Glutamatergic neuron (in vitro differentiated cells): ENCODE data around the gene C1QTNF12. TPM values are rescaled to one million over a fixed set of nuclear protein-coding genes. Genes with fewer than 3 reads are reported as not detected.

Experiments
- DNase-seq: peaks from one replicate; pipeline ENCODE4 v3.0.0; 2022
- H3K27ac Mint-ChIP-seq: one replicate; pipeline ENCODE4 v1.8.0; 2020; ENCODE audit warnings: mild to moderate bottlenecking, mixed read lengths, inconsistent platforms; ENCODE audit not compliant: unreplicated experiment
- H3K27me3 Mint-ChIP-seq: one replicate; pipeline ENCODE4 v1.8.0; 2020; ENCODE audit warnings: mild to moderate bottlenecking, moderate library complexity, mixed read lengths, inconsistent platforms; ENCODE audit not compliant: unreplicated experiment
- H3K36me3 Mint-ChIP-seq: one replicate; pipeline ENCODE4 v1.8.0; 2020; ENCODE audit warnings: mild to moderate bottlenecking, mixed read lengths, inconsistent platforms; ENCODE audit not compliant: unreplicated experiment
- H3K4me1 Mint-ChIP-seq: one replicate; pipeline ENCODE4 v1.8.0; 2020; ENCODE audit warnings: mild to moderate bottlenecking, low read depth, mixed read lengths, inconsistent platforms; ENCODE audit not compliant: unreplicated experiment
- H3K4me3 Mint-ChIP-seq: one replicate; pipeline ENCODE4 v1.8.0; 2020; ENCODE audit warnings: mild to moderate bottlenecking, mixed read lengths, inconsistent platforms; ENCODE audit not compliant: unreplicated experiment
- H3K9me3 Mint-ChIP-seq: one replicate; pipeline ENCODE4 v1.8.0; 2020; ENCODE audit warnings: mild to moderate bottlenecking, moderate library complexity, mixed read lengths, inconsistent platforms; ENCODE audit not compliant: unreplicated experiment
- total RNA-seq: library from RNA; stranded (reverse); fragmentation: NEBNext Ultra II Directional; extraction: Animal tissue kit (Norgen Biotek cat#: 25700); gene quantifications from one replicate; pipeline ENCODE4 v1.2.1, GENCODE V29; 2021; ENCODE audit not compliant: unreplicated experiment
- TF ChIP-seq, protein P1 (sequence below): fragments of 200-600 bp; sonication (generic); IDR thresholded peaks from one replicate; pipeline ENCODE4 v1.5.0; 2021; ENCODE audit not compliant: partially characterized antibody, unreplicated experiment

C1QTNF12 gene
- total RNA-seq, 1 donor from 2014 or later, result 9.1 TPM

DNA sequence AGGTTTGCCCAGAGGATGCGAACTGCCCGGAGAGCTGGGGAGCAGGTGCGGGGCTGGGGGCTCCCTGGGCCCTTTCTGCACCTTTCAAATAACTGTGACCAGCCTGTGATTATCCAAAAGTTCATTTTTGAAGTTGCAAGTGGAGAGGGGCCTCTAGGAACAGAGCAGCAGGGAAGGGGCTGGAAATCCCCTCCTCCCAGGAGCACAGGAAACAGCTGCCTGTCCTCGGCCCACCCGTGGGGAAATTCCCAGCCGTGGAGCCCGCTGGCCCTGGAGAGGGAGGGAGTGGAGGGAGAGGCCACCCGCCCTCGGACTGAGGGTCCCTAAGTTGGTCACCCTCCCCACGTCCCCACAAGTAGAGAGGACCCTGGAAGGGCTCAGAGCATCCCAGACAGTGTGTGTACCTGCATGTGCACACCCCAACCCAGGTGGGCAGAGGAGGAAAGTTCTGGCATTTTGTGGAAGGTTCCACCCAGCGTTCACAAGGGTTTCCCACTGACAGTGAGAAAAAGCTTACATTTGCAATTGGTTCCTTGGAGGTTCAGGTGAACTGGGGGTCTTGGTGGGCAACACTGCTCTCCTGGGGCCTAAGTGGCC lies 31.3 kb downstream of the C1QTNF12 start:
- H3K9me3 Mint-ChIP-seq, result peaks cover 3% of the 10 kb centered on the region
- no peak overlapping the region for H3K4me3 Mint-ChIP-seq
- H3K27ac Mint-ChIP-seq, result no peak overlapping the region
- H3K36me3 Mint-ChIP-seq, result no peaks in the 10 kb centered on the region
- peaks cover 4% of the 10 kb centered on the region for H3K4me1 Mint-ChIP-seq
- peaks cover 8% of the 10 kb centered on the region for H3K27me3 Mint-ChIP-seq
- DNase-seq, result no peak
- TF ChIP-seq, protein P1, sequence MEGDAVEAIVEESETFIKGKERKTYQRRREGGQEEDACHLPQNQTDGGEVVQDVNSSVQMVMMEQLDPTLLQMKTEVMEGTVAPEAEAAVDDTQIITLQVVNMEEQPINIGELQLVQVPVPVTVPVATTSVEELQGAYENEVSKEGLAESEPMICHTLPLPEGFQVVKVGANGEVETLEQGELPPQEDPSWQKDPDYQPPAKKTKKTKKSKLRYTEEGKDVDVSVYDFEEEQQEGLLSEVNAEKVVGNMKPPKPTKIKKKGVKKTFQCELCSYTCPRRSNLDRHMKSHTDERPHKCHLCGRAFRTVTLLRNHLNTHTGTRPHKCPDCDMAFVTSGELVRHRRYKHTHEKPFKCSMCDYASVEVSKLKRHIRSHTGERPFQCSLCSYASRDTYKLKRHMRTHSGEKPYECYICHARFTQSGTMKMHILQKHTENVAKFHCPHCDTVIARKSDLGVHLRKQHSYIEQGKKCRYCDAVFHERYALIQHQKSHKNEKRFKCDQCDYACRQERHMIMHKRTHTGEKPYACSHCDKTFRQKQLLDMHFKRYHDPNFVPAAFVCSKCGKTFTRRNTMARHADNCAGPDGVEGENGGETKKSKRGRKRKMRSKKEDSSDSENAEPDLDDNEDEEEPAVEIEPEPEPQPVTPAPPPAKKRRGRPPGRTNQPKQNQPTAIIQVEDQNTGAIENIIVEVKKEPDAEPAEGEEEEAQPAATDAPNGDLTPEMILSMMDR, result no peak

DNA sequence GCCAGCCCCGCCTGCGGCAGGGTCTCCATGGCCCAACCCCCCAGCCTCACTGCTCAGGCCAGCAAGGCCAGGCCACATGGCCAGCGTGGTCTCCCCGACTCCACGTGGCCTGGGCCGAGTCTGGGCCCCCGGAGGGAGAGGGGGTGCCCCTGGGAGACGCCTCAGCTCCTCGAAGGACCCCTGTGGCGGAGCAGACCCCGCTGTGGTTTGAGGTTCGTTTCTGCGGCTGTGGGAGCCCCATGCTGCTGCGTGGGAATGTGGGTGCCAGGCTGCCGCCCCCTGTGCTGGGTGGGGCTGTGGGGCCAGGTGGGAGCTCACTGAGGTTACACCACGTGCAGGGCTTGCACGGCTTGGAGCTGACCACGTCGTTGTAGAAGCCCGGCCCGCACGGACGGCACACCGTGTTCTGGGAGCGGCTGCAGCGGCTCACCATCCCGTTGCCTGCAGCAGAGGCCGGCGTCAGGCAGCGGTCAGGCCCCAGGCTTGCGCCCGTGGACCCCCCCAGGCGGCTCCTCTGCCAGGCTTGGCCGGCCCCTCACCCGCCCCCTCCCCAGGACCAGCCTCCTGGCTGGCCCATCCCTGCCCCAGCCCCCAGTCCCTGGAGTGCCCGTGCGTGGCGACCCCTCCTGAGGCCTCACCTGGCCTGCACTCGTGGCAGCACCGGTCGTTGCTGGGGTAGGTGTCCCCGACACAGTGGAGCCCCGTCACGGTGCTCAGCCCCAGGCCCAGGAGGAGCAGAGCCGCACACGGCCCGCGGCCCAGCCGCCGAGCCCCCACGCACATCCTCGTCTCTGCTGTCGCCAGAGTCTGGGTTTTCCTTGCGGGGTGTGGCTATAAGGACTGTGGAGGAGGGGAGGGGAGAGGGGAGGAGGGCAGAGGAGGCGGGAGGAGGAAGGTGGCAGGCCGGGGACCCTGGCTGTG lies 32.9 kb downstream of the C1QTNF12 start, which contains the start of gene TNFRSF4:
TSS of gene TNFRSF4 (minus strand) at position 809 of the 921 bp plus-strand sequence. CDS start at position 783, 26 bp downstream.
- H3K9me3 Mint-ChIP-seq, result peaks cover 3% of the 10 kb centered on the region
- peaks cover 6% of the 10 kb centered on the region for H3K4me1 Mint-ChIP-seq
- H3K27me3 Mint-ChIP-seq, result peaks cover 8% of the 10 kb centered on the region
- H3K27ac Mint-ChIP-seq, result no peak within 1 kb of the TSS
- no peak within 1 kb of the TSS for H3K4me3 Mint-ChIP-seq
- TF ChIP-seq, protein P1, result no peak
- H3K36me3 Mint-ChIP-seq, result no peaks in the 10 kb centered on the region
- peak; percentile 18 for DNase-seq

DNA sequence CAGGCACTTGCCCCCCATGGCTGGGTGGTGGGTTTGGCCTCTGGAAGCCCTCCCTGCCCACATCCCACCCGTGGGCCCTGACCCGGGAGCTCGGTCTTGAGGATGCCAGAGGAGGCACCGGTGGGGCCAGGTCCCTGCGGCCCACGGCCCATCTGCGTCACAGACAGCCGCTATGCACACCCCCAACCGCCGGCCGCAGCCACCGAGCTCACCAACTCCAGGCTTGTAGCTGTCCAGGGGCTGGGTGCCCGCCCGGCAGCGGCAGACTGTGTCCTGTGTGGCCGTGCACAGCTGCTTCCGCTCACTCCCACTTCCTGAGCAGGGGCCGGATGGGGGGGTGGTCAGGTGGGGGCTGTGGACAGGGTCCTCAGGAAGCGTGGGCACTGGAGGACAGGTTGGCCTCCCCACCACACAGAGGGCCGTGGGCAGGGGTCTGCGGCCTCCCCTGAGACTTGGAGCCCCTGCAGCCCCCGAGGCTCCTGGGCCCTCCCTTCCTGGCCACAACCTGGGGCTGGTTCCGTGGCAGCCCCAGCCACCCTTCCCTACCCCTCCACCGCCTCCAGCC lies 33.7 kb downstream of the C1QTNF12 start:
- Mint-ChIP-seq H3K27ac (no peak overlapping the region), H3K36me3 (no peaks in the 10 kb centered on the region), H3K4me3 (no peak overlapping the region), H3K9me3 (peaks cover 6% of the 10 kb centered on the region), H3K27me3 (peaks cover 10% of the 10 kb centered on the region), H3K4me1 (peaks cover 10% of the 10 kb centered on the region)
- DNase-seq, result peak; percentile 32
- TF ChIP-seq, protein P1, result no peak

DNA sequence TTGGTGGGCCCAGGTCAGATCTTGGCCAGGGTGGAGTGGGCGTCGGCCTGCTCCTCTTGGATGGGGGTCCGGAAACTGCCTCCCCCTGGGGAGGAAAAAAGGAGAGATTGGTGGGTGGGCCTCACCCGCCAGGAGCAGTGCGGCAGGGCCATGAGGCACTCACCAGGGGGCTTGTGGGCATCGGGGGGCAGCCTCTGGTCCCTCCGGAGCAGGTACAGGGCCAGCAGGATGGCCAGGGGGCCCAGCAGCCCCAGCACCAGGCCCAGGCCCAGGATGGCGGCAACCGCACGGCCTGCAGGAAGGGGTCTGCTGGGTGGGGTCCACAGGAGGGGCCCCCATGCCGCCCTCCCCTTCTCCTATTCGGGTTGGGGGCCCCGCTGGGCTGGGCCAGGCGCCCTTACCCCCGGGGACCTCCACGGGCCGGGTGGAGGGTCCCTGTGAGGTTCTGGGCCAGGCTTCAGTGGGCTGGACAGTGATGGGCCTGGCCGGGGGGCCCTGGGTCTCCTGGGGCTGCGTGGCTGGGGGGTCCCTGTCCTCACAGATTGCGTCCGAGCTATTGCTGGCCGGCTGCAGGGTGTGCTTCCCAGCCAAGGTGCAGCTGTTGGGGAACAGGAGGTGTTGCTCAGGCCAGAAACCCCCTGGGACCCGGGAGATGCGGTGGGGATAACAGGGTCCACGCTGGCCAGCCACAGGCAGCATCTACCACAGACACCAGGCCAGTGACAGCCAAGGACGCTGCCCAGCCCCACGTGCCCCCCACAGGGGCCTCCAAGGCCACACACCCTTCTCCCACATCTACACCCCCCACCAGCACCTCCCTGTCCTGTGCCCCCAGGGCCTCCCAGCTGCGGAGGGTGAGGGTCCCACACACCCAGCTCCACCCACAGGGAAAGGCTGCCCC lies 34.7 kb downstream of the C1QTNF12 start:
- Mint-ChIP-seq H3K4me1 (peaks cover 10% of the 10 kb centered on the region), H3K27me3 (peaks cover 10% of the 10 kb centered on the region), H3K4me3 (no peak overlapping the region), H3K27ac (no peak overlapping the region), H3K9me3 (peaks cover 8% of the 10 kb centered on the region), H3K36me3 (no peaks in the 10 kb centered on the region)
- TF ChIP-seq, protein P1, result no peak
- DNase-seq, result peak; percentile 51
